ENCODE data around the gene SOD2. TPM values are rescaled to one million over a fixed set of nuclear protein-coding genes. Genes with fewer than 3 reads are reported as not detected.

Gene SOD2
- total RNA-seq, 1 experiment from 2014 or later, result 98.6 TPM

GRCh38 chr6:159682295-159682694, 10.7 kb downstream of the SOD2 start:
- ChIA-PET POLR2A (no interaction called here), CTCF (interaction anchor here (2.4 kb wide), 1 partner anchor 28 kb away, joined by 8 read pairs; no protein-coding TSS in a partner anchor), RAD21 (ENCODE audit: low non-redundant PET in 1 of 2, low total read pairs in 2 of 2, uncharacterized antibody in 2 of 2, unreplicated experiment in 2 of 2) (no interaction called here)
- Histone ChIP-seq H4K20me1 (ENCODE audit: insufficient read depth) (no peaks in the 10 kb centered on the region), H3K9ac (ENCODE audit: low read length) (no peak overlapping the region), H3K4me3 (replicated peaks in 1 of 2; ENCODE audit: low read depth in 1 of 2, low read length in 2 of 2) (no peak overlapping the region), H3K4me1 (ENCODE audit: control insufficient read depth in 1 of 2, insufficient read depth in 2 of 2, low read length in 2 of 2) (no peaks in the 10 kb centered on the region), H2AFZ (ENCODE audit: low read depth, low read length, poor library complexity, severe bottlenecking) (no peak overlapping the region), H3K9me2 (ENCODE audit: insufficient read depth) (no peaks in the 10 kb centered on the region), H3K79me2 (ENCODE audit: insufficient read depth, low read length) (peaks cover 18% of the 10 kb centered on the region), H3K36me3 (ENCODE audit: control insufficient read depth in 1 of 2, insufficient read depth in 2 of 2, low read length in 2 of 2) (peaks cover 18 to 24% of the 10 kb centered on the region in 2 experiments), H3K27me3 (ENCODE audit: insufficient read depth, low read length) (no peaks in the 10 kb centered on the region), H3K27ac (ENCODE audit: low read depth, low read length) (no peak overlapping the region), H3K4me2 (ENCODE audit: low read length) (no peak overlapping the region), H3K9me3 (ENCODE audit: control insufficient read depth in 1 of 2, insufficient read depth in 1 of 2, low read depth in 1 of 2, low read length in 2 of 2) (no peaks in the 10 kb centered on the region)
- intact Hi-C loops (cut with micrococcal nuclease), result no loop called here
- DNase-seq (ENCODE audit: low read depth, low spot score) (no peak), ATAC-seq (no peak)
- BruUV-seq (replicated peaks), result no TSS peak
- TF ChIP-seq POLR2AphosphoS5 (IDR thresholded peaks at IDR 0.05; ENCODE audit: low read depth, low read length), result no peak
- TF ChIP-seq CEBPB (IDR thresholded peaks at IDR 0.05; ENCODE audit: low read depth), result no peak
- TF ChIP-seq ZNF274 (IDR thresholded peaks at IDR 0.05; ENCODE audit: low read depth, low read length), result no peak
- TF ChIP-seq, protein P1, sequence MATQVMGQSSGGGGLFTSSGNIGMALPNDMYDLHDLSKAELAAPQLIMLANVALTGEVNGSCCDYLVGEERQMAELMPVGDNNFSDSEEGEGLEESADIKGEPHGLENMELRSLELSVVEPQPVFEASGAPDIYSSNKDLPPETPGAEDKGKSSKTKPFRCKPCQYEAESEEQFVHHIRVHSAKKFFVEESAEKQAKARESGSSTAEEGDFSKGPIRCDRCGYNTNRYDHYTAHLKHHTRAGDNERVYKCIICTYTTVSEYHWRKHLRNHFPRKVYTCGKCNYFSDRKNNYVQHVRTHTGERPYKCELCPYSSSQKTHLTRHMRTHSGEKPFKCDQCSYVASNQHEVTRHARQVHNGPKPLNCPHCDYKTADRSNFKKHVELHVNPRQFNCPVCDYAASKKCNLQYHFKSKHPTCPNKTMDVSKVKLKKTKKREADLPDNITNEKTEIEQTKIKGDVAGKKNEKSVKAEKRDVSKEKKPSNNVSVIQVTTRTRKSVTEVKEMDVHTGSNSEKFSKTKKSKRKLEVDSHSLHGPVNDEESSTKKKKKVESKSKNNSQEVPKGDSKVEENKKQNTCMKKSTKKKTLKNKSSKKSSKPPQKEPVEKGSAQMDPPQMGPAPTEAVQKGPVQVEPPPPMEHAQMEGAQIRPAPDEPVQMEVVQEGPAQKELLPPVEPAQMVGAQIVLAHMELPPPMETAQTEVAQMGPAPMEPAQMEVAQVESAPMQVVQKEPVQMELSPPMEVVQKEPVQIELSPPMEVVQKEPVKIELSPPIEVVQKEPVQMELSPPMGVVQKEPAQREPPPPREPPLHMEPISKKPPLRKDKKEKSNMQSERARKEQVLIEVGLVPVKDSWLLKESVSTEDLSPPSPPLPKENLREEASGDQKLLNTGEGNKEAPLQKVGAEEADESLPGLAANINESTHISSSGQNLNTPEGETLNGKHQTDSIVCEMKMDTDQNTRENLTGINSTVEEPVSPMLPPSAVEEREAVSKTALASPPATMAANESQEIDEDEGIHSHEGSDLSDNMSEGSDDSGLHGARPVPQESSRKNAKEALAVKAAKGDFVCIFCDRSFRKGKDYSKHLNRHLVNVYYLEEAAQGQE (IDR thresholded peaks at IDR 0.05; ENCODE audit: low read depth), result no peak
- TF ChIP-seq POLR2A (IDR thresholded peaks at IDR 0.05; ENCODE audit: borderline replicate concordance, extremely low read depth, insufficient read depth, insufficient read length), result no peak
- TF ChIP-seq SIN3A (IDR thresholded peaks at IDR 0.05; ENCODE audit: low read depth), result no peak
- no peak for TF ChIP-seq YY1 (IDR thresholded peaks at IDR 0.05; ENCODE audit: extremely low read depth, insufficient replicate concordance, low read depth, low read length)
- TF ChIP-seq, protein P2, sequence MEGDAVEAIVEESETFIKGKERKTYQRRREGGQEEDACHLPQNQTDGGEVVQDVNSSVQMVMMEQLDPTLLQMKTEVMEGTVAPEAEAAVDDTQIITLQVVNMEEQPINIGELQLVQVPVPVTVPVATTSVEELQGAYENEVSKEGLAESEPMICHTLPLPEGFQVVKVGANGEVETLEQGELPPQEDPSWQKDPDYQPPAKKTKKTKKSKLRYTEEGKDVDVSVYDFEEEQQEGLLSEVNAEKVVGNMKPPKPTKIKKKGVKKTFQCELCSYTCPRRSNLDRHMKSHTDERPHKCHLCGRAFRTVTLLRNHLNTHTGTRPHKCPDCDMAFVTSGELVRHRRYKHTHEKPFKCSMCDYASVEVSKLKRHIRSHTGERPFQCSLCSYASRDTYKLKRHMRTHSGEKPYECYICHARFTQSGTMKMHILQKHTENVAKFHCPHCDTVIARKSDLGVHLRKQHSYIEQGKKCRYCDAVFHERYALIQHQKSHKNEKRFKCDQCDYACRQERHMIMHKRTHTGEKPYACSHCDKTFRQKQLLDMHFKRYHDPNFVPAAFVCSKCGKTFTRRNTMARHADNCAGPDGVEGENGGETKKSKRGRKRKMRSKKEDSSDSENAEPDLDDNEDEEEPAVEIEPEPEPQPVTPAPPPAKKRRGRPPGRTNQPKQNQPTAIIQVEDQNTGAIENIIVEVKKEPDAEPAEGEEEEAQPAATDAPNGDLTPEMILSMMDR (IDR thresholded peaks at IDR 0.05 in 2 of 3, conservative IDR thresholded peaks at IDR 0.05 in 1 of 3; ENCODE audit: borderline replicate concordance in 1 of 3, insufficient read depth in 1 of 3, low read depth in 2 of 3, low read length in 2 of 3), result no peak
- TF ChIP-seq ELF1 (IDR thresholded peaks at IDR 0.05; ENCODE audit: borderline replicate concordance, low read depth), result no peak
- TF ChIP-seq ATF3 (IDR thresholded peaks at IDR 0.05), result no peak
